Upper lobe of right lung (tissue), 1 donor: ENCODE data around the gene GRK5. TPM values are rescaled to one million over a fixed set of nuclear protein-coding genes. Genes with fewer than 3 reads are reported as not detected.

ENCODE experiments used
- ATAC-seq: fragments of 200-7000 bp; cut with Tn5 transposase; one replicate; pipeline ENCODE4 v1.9.1; 2020; ENCODE audit warnings: mild to moderate bottlenecking, moderate library complexity
- DNase-seq: peaks from one replicate; pipeline ENCODE4 v3.0.0-alpha.2; 2020
- H3K27ac ChIP-seq: fragments of 200-600 bp; one replicate; pipeline ENCODE4 v1.8.0; 2022
- H3K27me3 ChIP-seq: fragments of 200-600 bp; one replicate; pipeline ENCODE4 v1.8.0; 2022; ENCODE audit warnings: mild to moderate bottlenecking
- H3K36me3 ChIP-seq: fragments of 200-600 bp; one replicate; pipeline ENCODE4 v1.8.0; 2022
- H3K4me1 ChIP-seq: fragments of 200-600 bp; one replicate; pipeline ENCODE4 v1.8.0; 2022
- H3K4me3 ChIP-seq: fragments of 200-600 bp; one replicate; pipeline ENCODE4 v1.8.0; 2022; ENCODE audit warnings: mild to moderate bottlenecking
- H3K9me3 ChIP-seq: fragments of 200-600 bp; one replicate; pipeline ENCODE4 v1.8.0; 2022
- CTCF ChIP-seq: fragments of 200-600 bp; IDR thresholded peaks from one replicate; pipeline ENCODE4 v1.8.0; 2022; ENCODE audit warnings: antibody characterized with exemption
- intact Hi-C: fragments of 100-400 bp; cut with DNase I; formaldehyde crosslinking; loops from one replicate; pipeline ENCODE4 v1.11.0; 2022
- microRNA-seq: library from miRNA; unstranded; fragments of <30 nt; microRNA quantifications from one replicate; pipeline ENCODE4 v1.2.0, GENCODE V29; 2020; ENCODE audit warnings: borderline microRNAs expressed
- total RNA-seq: library from RNA; stranded (reverse); fragmentation: NEBNext Ultra II Directional; extraction: Animal tissue kit (Norgen Biotek cat#: 25700); gene quantifications from one replicate; pipeline ENCODE4 v1.2.1, GENCODE V29; 2021
- donor health status: DM: no; HTN: yes; CAD: no; lungs with severe emphysema.

GRK5 gene
- total RNA-seq, 1 donor from 2014 or later = 83.5 TPM

- no peaks in the 10 kb centered on the region for H3K27me3 ChIP-seq
- H3K4me1 ChIP-seq = no peaks in the 10 kb centered on the region
- peak overlapping the region; percentile 24 for H3K27ac ChIP-seq
- no peak for TF ChIP-seq CTCF
- H3K9me3 ChIP-seq = no peaks in the 10 kb centered on the region
- peak; percentile 45 for ATAC-seq
- intact Hi-C loops = no loop called here
- no peak overlapping the region for H3K4me3 ChIP-seq
- H3K36me3 ChIP-seq = no peaks in the 10 kb centered on the region
- no peak for DNase-seq
Measured at GRCh38 chr10:119502209-119502608, 294.8 kb downstream of the GRK5 start.

- H3K4me1 ChIP-seq = no peaks in the 10 kb centered on the region
Measured at GRCh38 chr10:119502618-119503155, 295.3 kb downstream of the GRK5 start.

GRCh38 chr10:119503821-119504220 lies 296.4 kb downstream of the GRK5 start:
- Histone ChIP-seq H3K4me3 (no peak overlapping the region), H3K4me1 (no peaks in the 10 kb centered on the region), H3K27ac (no peak overlapping the region), H3K9me3 (no peaks in the 10 kb centered on the region), H3K27me3 (no peaks in the 10 kb centered on the region), H3K36me3 (no peaks in the 10 kb centered on the region)
- no peak for ATAC-seq
- no peak for TF ChIP-seq CTCF
- intact Hi-C loops = no loop called here
- DNase-seq = no peak

More at GRCh38 chr10:119502618-119503155, 295.3 kb downstream of the GRK5 start:
- Histone ChIP-seq H3K4me3 (no peak overlapping the region), H3K27ac (peak overlapping the region; percentile 24), H3K36me3 (no peaks in the 10 kb centered on the region), H3K9me3 (no peaks in the 10 kb centered on the region), H3K27me3 (no peaks in the 10 kb centered on the region)
- no peak for DNase-seq
- no peak for TF ChIP-seq CTCF
- intact Hi-C loops = no loop called here
- no peak for ATAC-seq

GRCh38 chr10:119504651-119505050 lies 297.3 kb downstream of the GRK5 start:
- Histone ChIP-seq H3K27me3 (no peaks in the 10 kb centered on the region), H3K36me3 (no peaks in the 10 kb centered on the region), H3K4me3 (no peak overlapping the region), H3K9me3 (no peaks in the 10 kb centered on the region), H3K4me1 (no peaks in the 10 kb centered on the region), H3K27ac (no peak overlapping the region)
- ATAC-seq (no peak), DNase-seq (no peak)
- no peak for TF ChIP-seq CTCF
- intact Hi-C loops = no loop called here

- intact Hi-C loops = no loop called here
- no peak overlapping the region for H3K27ac ChIP-seq
- no peaks in the 10 kb centered on the region for H3K4me1 ChIP-seq
- no peak for ATAC-seq
- DNase-seq = no peak
- no peaks in the 10 kb centered on the region for H3K27me3 ChIP-seq
- no peak for TF ChIP-seq CTCF
- H3K9me3 ChIP-seq = no peaks in the 10 kb centered on the region
- H3K4me3 ChIP-seq = no peak overlapping the region
- H3K36me3 ChIP-seq = no peaks in the 10 kb centered on the region
Measured at GRCh38 chr10:119505131-119505551, 297.8 kb downstream of the GRK5 start.

Small RNAs within 50 kb of the gene (microRNA-seq; reads per million reads assigned to microRNA genes)
- gene MIR4681 = not detected

Other genes starting within 250 kb of the GRK5 start
- 2.9 TPM for gene NANOS1, start 177.9 kb upstream of the GRK5 start, total RNA-seq
- 96.9 TPM for gene EIF3A, start 126.8 kb upstream of the GRK5 start, total RNA-seq
- 27.7 TPM for gene DENND10, start 103.5 kb upstream of the GRK5 start, total RNA-seq
- gene SFXN4, start 41.9 kb upstream of the GRK5 start, total RNA-seq = 20.8 TPM
- 76.7 TPM for gene PRDX3, start 28.8 kb upstream of the GRK5 start, total RNA-seq